Sigmoid colon (tissue), 7 donors: ENCODE measurements around the gene PDLIM4. TPM values are rescaled to one million over a fixed set of nuclear protein-coding genes. Genes with fewer than 3 reads are reported as not detected.

ENCODE experiments used
- DNase-seq: peaks from one replicate; pipeline ENCODE4 v3.0.0-alpha.2; 2019
- H3K27ac ChIP-seq, 4 donors: fragments of 200-600 bp; sonication (generic); one replicate each; pipeline ENCODE4 v1.5.1; 2016 to 2019; ENCODE audit warnings: mild to moderate bottlenecking in 1 of 4
- H3K27me3 ChIP-seq, 3 donors: fragments of 200-600 bp; sonication (generic); one replicate each; pipeline ENCODE4 v1.5.1; 2019; ENCODE audit warnings: mild to moderate bottlenecking in 1 of 3
- H3K36me3 ChIP-seq, 4 donors: fragments of 200-600 bp; sonication (generic); one replicate each; pipeline ENCODE4 v1.5.1; 2016 to 2019
- H3K4me1 ChIP-seq, 4 donors: fragments of 200-600 bp; sonication (generic); one replicate each; pipeline ENCODE4 v1.5.1; 2017 to 2019
- H3K4me3 ChIP-seq, 4 donors: fragments of 200-600 bp; sonication (generic); one replicate each; pipeline ENCODE4 v1.5.1; 2017 to 2019; ENCODE audit warnings: mild to moderate bottlenecking in 2 of 4, moderate library complexity in 1 of 4
- H3K9me3 ChIP-seq, 4 donors: fragments of 200-600 bp in 3 of 4; sonication (generic) in 3 of 4; one replicate each; pipeline versions ENCODE4 v1.5.1 to v1.6.1; 2013 to 2019
- EP300 ChIP-seq, 4 donors: sonication (generic); formaldehyde crosslinking; IDR thresholded peaks; one replicate each; pipeline ENCODE4 v1.6.1; 2017; ENCODE audit warnings: antibody characterized with exemption in 4 of 4
- POLR2A ChIP-seq, 2 donors: fragments of 450-650 bp; IDR thresholded peaks; one replicate each; pipeline ENCODE4 v1.6.1; 2016; ENCODE audit warnings: antibody characterized with exemption in 2 of 2, mild to moderate bottlenecking in 2 of 2, moderate library complexity in 2 of 2
- POLR2AphosphoS5 ChIP-seq, 4 donors: sonication (generic); formaldehyde crosslinking; IDR thresholded peaks; one replicate each; pipeline ENCODE4 v1.6.1; 2017; ENCODE audit warnings: antibody characterized with exemption in 4 of 4
- WGBS, 2 donors: extraction: QIAGEN DNeasy Blood & Tissue Kit; methylation state at CpG; one replicate each; pipeline ENCODE4 v1.1.7; 2013; 5-methylcytosine and 5-hydroxymethylcytosine counted together
- intact Hi-C: fragments of 100-400 bp; cut with DNase I; formaldehyde crosslinking; loops from one replicate; pipeline ENCODE4 v1.15.1; 2023
- polyA plus RNA-seq, 3 donors: library from polyadenylated mRNA; stranded (reverse); fragments of 200-250 nt; gene quantifications; one replicate each; pipeline ENCODE4 v1.2.3, GENCODE V29; 2013
- total RNA-seq, 4 donors: library from RNA; depleted of rRNA; stranded (reverse); fragments of >200 nt; gene quantifications; one replicate each; pipeline ENCODE4 v1.1.0, GENCODE V29; 2016
- TF ChIP-seq, protein P1 (sequence below), 4 experiments: fragments of 450-650 bp in 3 of 4; fragments of 200-600 bp in 1 of 4; IDR thresholded peaks; one replicate each; pipeline ENCODE4 v1.5.1; 2016 to 2019; ENCODE audit warnings: antibody characterized with exemption in 4 of 4, mild to moderate bottlenecking in 3 of 4, moderate library complexity in 2 of 4
- donor health status: healthy with polysubstance abuse.
- donor health status: Bipolar disorder and iron deficiency.
- donor health status: healthy.

Gene PDLIM4
- total and polyA plus RNA-seq, 7 donors, result 2.1 to 133 (median 38.2) TPM

- WGBS, 2 donors, result 2 to 3% methylated on average over 50 of the region's 50 CpGs
- DNase-seq, result peak; percentile 95
- intact Hi-C loops, result loop anchor here (2.0 to 10.0 kb wide), 3 partner anchors 35 to 201 kb away; partner anchors contain the start of genes IRF1 and P4HA2
- Histone ChIP-seq H3K27me3 (no peaks in the 10 kb centered on the region), H3K4me3 (peak overlapping the region; percentile 31 to 61 (median 58)), H3K36me3 (no peaks in the 10 kb centered on the region), H3K4me1 (peaks cover 0 to 27% (median 22%) of the 10 kb centered on the region in 4 donors), H3K9me3 (no peaks in the 10 kb centered on the region), H3K27ac (peak overlapping the region; percentile 92 to 100 (median 98))
- TF ChIP-seq POLR2AphosphoS5 (IDR thresholded peaks at IDR 0.05) (peak in 2 of 4 donors; percentile 9 to 74), EP300 (IDR thresholded peaks at IDR 0.05) (peak in 1 of 4 donors; percentile 37), POLR2A (IDR thresholded peaks at IDR 0.05) (peak in 1 of 2 donors; percentile 34)
- TF ChIP-seq, protein P1, sequence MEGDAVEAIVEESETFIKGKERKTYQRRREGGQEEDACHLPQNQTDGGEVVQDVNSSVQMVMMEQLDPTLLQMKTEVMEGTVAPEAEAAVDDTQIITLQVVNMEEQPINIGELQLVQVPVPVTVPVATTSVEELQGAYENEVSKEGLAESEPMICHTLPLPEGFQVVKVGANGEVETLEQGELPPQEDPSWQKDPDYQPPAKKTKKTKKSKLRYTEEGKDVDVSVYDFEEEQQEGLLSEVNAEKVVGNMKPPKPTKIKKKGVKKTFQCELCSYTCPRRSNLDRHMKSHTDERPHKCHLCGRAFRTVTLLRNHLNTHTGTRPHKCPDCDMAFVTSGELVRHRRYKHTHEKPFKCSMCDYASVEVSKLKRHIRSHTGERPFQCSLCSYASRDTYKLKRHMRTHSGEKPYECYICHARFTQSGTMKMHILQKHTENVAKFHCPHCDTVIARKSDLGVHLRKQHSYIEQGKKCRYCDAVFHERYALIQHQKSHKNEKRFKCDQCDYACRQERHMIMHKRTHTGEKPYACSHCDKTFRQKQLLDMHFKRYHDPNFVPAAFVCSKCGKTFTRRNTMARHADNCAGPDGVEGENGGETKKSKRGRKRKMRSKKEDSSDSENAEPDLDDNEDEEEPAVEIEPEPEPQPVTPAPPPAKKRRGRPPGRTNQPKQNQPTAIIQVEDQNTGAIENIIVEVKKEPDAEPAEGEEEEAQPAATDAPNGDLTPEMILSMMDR (IDR thresholded peaks at IDR 0.05), result no peak
Measured at GRCh38 chr5:132293066-132293991, 35.8 kb downstream of the PDLIM4 start.

DNA sequence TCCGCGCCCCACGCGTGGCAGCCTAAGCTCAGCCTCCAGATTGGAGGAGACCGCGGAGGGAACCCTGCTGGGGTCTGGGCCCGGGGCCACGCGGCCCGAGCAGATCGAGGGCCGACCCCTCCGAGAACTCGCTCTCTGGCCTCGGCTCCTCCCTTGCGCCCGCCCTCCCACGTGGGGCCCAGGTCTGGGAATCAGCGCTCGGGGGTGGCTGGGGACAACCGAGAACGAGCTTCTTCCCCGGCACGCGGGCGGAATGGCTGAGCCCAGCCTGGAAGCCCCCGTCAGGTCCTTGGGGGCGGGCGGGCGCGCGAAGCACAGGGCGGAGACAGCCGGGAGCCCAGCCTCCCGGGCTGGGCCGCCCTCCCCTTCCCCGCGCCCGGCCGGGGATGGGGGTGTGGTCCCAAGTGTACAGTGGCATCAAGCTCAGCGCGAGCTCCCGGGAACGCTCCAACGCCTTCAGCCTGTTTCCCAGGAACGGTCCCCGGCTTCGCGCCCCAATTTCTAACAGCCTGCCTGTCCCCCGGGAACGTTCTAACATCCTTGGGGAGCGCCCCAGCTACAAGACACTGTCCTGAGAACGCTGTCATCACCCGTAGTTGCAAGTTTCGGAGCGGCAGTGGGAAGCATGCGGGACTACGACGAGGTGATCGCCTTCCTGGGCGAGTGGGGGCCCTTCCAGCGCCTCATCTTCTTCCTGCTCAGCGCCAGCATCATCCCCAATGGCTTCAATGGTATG is 36.7 kb downstream of the PDLIM4 start, which contains the start of gene SLC22A4:
SLC22A4 (plus strand) TSS at position 403 of the 736 bp plus-strand sequence; CDS start at position 626, 223 bp downstream.
- Histone ChIP-seq H3K36me3 (no peaks in the 10 kb centered on the region), H3K27ac (peak within 1 kb of the TSS; percentile 92 to 100 (median 98)), H3K27me3 (no peaks in the 10 kb centered on the region), H3K9me3 (no peaks in the 10 kb centered on the region), H3K4me1 (peaks cover 0 to 27% (median 22%) of the 10 kb centered on the region in 4 donors), H3K4me3 (peak within 1 kb of the TSS; percentile 31 to 61 (median 58))
- WGBS, 2 donors, result 0 to 1% methylated on average over 63 of the region's 63 CpGs
- TF ChIP-seq POLR2A (IDR thresholded peaks at IDR 0.05), result peak; percentile 77 to 83
- TF ChIP-seq POLR2AphosphoS5 (IDR thresholded peaks at IDR 0.05), result peak; percentile 88 to 95 (median 92)
- TF ChIP-seq EP300 (IDR thresholded peaks at IDR 0.05), result peak in 2 of 4 donors; percentile 48 to 91
- TF ChIP-seq, protein P1 (IDR thresholded peaks at IDR 0.05), result no peak
- intact Hi-C loops, result loop anchor here (1.0 to 10.0 kb wide), 4 partner anchors 35 to 201 kb away; partner anchors contain the start of genes IRF1, P4HA2 and SLC22A5
- DNase-seq, result peak; percentile 98

GRCh38 chr5:132294728-132295504 is 37.4 kb downstream of the PDLIM4 start:
- Histone ChIP-seq H3K36me3 (no peaks in the 10 kb centered on the region), H3K27ac (peak overlapping the region; percentile 92 to 100 (median 98)), H3K27me3 (no peaks in the 10 kb centered on the region), H3K9me3 (no peaks in the 10 kb centered on the region), H3K4me1 (peaks cover 0 to 27% (median 22%) of the 10 kb centered on the region in 4 donors), H3K4me3 (peak overlapping the region; percentile 31 to 61 (median 58))
- TF ChIP-seq POLR2A (IDR thresholded peaks at IDR 0.05) (no peak), POLR2AphosphoS5 (IDR thresholded peaks at IDR 0.05) (peak in 2 of 4 donors; percentile 26 to 82)
- intact Hi-C loops, result loop anchor here (1.0 to 10.0 kb wide), 3 partner anchors 68 to 200 kb away; partner anchors contain the start of genes IRF1, P4HA2 and SLC22A5
- DNase-seq, result peak; percentile 82
- WGBS, 2 donors, result 1 to 4% methylated on average over 50 of the region's 50 CpGs

GRCh38 chr5:132295505-132296411 is 38.3 kb downstream of the PDLIM4 start:
- no peaks in the 10 kb centered on the region for H3K36me3 ChIP-seq
- H3K4me1 ChIP-seq, result peaks cover 0 to 27% (median 22%) of the 10 kb centered on the region in 4 donors
- intact Hi-C loops, result loop anchor here (10.0 kb wide), 1 partner anchor 199 kb away; the partner anchor contains the start of gene IRF1
- no peak for DNase-seq
- no peaks in the 10 kb centered on the region for H3K27me3 ChIP-seq
- 86 to 90% methylated on average over 8 of the region's 8 CpGs for WGBS, 2 donors
- H3K27ac ChIP-seq, result peak overlapping the region; percentile 92 to 100 (median 98)
- peak overlapping the region in 2 of 4 donors; percentile 57 to 61 for H3K4me3 ChIP-seq
- H3K9me3 ChIP-seq, result no peaks in the 10 kb centered on the region
- TF ChIP-seq POLR2AphosphoS5 (IDR thresholded peaks at IDR 0.05) (no peak), POLR2A (IDR thresholded peaks at IDR 0.05) (no peak), EP300 (IDR thresholded peaks at IDR 0.05) (no peak)
- TF ChIP-seq, protein P1 (IDR thresholded peaks at IDR 0.05), result no peak
